GM21526 (cell line): ENCODE data around the gene PSMD6.

Experiments
- ATAC-seq: cut with Tn5 transposase; IDR thresholded peaks from one replicate; pipeline ENCODE4 v1.9.1; 2021; ENCODE audit warnings: moderate library complexity; ENCODE audit not compliant: unreplicated experiment, low FRiP score

Gene PSMD6

GRCh38 chr3:64023187-64023860 lies at the start of gene PSMD6:
PSMD6 (minus strand) TSS chr3:64023494; CDS start chr3:64023419, 75 bp downstream.
- peak; percentile 96 for ATAC-seq

- no peak for ATAC-seq
These were observed 48.8 kb upstream of the PSMD6 start for GRCh38 chr3:64072126-64072525.

DNA sequence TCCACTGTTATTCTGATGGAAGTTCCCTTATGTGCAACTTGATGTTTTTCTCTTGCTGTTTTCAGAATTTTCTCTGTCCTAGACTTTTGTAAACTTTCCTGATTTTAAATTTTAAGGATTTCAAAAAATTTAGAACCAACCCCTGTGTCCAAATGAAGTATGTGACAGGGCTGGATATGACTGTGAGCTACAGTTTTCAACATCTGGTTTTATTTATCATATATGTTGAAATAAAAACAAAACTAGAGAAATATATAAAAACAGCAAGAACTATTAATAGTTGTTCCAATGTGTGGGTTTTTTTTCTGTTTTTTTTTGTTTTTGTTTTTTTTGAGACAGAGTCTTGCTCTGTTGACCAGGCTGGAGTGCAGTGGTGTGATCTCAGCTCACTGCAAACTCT lies 47.4 kb upstream of the PSMD6 start:
- no peak for ATAC-seq

- no peak for ATAC-seq
These were observed 44.4 kb upstream of the PSMD6 start for GRCh38 chr3:64067506-64068346.

- no peak for ATAC-seq
These were observed 41.5 kb upstream of the PSMD6 start for GRCh38 chr3:64064804-64065203.

DNA sequence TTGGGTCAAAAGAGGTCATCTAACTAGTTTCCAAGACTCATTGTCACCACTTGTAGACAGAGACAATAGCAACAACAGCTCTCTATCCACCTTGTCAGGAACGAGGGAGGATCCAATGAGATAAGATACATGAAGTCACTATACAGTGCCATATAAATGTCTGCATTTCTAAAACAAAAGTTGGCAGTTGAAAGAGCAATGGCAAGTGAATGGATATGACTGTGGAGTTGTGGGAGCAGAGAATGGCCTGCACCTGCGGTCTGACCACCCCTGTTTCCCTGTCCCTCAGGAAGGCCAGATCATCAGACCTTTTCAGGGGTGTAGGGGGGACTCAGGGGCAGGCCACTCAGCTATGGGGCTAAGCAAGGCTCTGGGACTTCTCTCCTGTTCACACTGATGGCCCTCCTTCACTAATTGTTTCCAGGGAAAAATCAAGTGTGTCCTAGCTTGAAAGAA lies 40.7 kb upstream of the PSMD6 start:
- no peak for ATAC-seq

DNA sequence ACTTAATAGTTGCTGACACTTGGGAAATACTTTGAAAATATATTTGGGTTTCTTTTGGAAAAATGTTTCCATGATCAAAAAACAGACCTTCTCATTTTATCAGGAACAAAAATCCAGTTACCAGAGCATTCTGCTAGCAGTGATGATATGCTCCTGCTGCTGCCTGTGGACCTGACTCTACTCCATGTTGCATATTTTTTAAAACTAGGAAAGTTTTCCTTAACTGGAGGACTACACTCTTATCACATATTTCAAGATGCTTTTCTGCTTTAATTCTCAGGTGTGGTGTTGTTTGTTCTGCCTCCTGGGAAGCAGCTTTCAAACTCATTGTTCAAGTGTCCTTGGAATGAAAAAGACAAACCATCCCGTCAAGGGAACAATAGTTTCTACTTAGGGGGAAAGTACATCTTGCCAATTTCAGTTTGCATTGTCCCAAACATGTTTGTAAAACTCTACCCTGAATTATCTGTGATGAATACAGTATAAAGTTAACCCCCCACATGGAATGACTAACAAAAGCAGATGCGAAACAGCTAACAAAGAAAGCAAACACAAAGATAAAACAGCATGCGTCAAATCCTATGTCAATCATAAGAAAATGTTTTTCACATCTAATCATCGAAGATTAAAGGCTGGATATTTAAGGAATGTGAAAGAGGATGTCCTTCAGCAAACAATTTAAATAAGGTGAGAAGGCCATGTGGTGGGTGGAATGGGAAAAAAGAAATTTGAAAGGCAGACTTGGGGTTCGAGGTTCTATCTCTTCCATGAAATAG lies 40.1 kb upstream of the PSMD6 start:
- no peak for ATAC-seq

- ATAC-seq, result no peak
These were observed 38.3 kb upstream of the PSMD6 start for GRCh38 chr3:64061628-64062027.

DNA sequence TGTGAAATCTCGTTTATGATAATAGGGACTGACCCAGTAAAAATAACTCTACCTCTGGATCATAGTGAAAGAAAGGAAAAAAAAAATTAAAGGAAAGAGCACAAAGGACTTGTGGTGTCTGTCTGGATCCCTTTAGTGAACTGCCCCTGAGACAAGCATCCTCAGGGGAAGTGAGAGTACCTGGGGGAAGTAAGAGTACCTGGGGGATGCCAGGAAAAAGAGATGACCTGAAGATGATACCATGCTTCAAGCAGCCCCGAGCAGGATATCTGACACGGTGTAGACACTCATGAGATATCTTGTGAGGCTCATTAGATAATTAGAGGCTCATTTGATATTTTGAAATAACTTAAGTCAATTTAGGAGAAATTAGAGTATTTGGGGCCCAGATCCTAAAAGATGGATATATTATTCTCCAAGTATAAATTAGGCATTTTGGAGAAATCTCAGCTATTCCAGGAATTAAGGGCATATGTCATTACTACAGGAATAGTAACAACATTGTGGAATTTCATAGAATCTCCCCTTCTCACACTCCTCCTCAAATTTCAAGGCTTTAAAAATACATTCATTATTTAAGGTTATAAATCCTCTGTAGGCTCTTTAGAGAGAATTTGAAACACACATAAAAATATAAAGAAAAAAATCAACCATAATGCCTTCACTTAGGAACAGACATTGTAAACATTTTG lies 36.3 kb upstream of the PSMD6 start:
- no peak for ATAC-seq

DNA sequence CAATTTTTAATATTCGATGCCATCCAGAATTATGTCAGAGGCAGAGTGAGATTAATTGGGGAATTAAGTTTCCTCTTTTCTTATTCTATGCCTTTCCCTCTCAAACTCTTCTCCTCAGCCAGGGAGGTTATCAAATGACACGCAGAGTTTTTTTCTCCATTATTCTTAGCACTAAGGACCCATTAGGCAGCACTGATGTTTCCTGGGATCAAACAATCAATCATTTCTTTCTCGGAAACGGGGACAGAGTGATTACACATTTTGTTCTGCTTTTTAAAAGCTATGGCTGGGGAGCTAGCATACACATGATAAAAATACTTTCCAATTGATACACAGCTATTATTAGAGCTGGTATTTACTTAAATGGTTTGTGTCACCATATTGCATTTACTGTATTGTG lies 35.3 kb upstream of the PSMD6 start:
- no peak for ATAC-seq

GRCh38 chr3:64057231-64057630 lies 33.9 kb upstream of the PSMD6 start:
- ATAC-seq, result no peak

DNA sequence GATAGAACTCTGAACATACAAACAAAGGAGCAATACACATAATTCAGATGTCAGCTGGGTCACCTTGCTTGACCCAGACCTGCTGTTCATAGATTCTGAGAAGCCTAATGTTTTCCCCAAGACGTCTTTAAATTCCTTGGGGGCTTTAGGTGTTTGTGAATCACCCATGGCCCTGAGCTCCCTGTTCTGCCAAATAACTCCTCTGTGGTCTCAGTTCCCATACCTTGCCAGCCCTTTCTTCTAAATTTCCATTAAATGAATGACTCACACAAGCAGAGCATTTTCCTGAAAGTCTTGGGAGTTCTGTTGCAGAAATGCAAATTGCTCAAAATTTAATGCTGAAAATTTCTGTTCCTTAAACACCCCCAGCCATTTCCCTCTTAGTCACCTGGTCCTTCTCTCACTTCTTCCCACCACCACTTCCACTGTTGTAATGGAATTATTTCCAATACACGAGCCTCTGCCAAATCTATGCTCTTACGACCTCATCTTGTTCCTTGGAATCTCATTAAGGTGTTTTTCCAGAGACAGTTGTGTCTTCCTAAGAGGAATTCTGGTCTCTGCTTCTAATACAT lies 33.4 kb upstream of the PSMD6 start:
- no peak for ATAC-seq

DNA sequence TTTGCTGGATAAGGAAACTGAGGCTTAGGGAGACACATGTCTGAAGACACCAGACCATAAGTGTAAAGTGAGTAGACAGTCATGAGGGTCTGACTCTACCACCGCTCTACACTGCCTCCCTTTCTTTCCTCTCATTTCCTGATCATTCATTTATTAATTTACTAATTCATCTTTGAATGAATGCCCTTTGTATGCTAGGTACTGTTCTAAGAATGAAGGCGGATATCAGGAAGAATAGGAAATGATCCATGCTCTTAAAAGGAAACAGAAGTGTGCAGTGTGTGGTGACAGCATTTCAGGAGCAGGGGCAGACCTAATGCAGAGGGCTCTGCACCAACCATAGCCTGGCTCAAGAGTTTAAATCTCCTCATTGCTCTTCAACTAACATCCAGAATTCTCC lies 31.8 kb upstream of the PSMD6 start:
- no peak for ATAC-seq

GRCh38 chr3:64054488-64054887 lies 31.2 kb upstream of the PSMD6 start:
- ATAC-seq, result no peak

GRCh38 chr3:64053581-64053980 lies 30.3 kb upstream of the PSMD6 start:
- no peak for ATAC-seq

GRCh38 chr3:64053117-64053516 lies 29.8 kb upstream of the PSMD6 start:
- no peak for ATAC-seq

- no peak for ATAC-seq
These were observed 26.5 kb upstream of the PSMD6 start for GRCh38 chr3:64049832-64050231.

DNA sequence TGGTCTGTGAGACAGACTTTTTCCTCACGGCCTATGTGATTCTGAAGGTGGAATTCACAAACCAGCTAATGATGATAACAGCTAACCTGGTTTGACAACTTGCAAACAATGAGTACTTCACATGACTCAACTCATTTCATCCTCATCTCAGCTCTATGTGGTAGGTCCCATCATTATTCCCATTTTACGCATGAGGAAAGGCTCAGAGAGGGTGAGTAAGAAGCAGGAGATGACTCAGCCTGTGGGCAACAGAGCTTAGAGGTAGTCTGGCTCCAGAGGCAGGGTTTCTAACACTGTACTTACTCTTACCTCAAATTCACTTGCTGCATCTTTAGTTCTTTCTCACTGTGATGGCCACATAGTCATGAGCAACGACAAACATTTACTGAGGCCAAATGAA lies 25.8 kb upstream of the PSMD6 start:
- no peak for ATAC-seq

- no peak for ATAC-seq
These were observed 25.4 kb upstream of the PSMD6 start for GRCh38 chr3:64048631-64049061.

- ATAC-seq, result no peak
These were observed 24.5 kb upstream of the PSMD6 start for GRCh38 chr3:64047787-64048186.
